B cell (primary cell): ENCODE results near the gene TADA2A. TPM values are rescaled to one million over a fixed set of nuclear protein-coding genes. Genes with fewer than 3 reads are reported as not detected.

Source experiments
- ATAC-seq: fragments of 200-7000 bp; cut with Tn5 transposase; one replicate; pipeline ENCODE4 v1.10.0; 2021; ENCODE audit warnings: low read depth, mild to moderate bottlenecking, moderate number of reproducible peaks, moderate library complexity
- CTCF ChIA-PET: fragments of 350-600 bp; sonication (Branson Sonifier 250); formaldehyde crosslinking; loops from one replicate; lab custom pipeline; 2021; ENCODE audit warnings: antibody characterized with exemption, inconsistent platforms; lab: Charles Lee
- POLR2A ChIA-PET: fragments of 350-600 bp; sonication (Branson Sonifier 250); formaldehyde crosslinking; loops from one replicate; lab custom pipeline; 2021; ENCODE audit warnings: antibody characterized with exemption; lab: Charles Lee
- DNase-seq: peaks from one replicate; pipeline ENCODE4 v3.0.0; 2013
- H2AFZ ChIP-seq: 2 replicates; pipeline ENCODE4 v1.6.1; 2012; ENCODE audit warnings: mild to moderate bottlenecking, low read depth, low read length; ENCODE audit not compliant: insufficient read depth, poor library complexity, severe bottlenecking
- H3K27ac ChIP-seq, 2 donors: 1 replicate in 1 of 2; 2 replicates in 1 of 2; pipeline ENCODE4 v1.5.1; 2012 to 2013; ENCODE audit warnings: low read length in 2 of 2, mild to moderate bottlenecking in 2 of 2, moderate library complexity in 1 of 2
- H3K27me3 ChIP-seq, 4 experiments: fragments of 200-600 bp in 1 of 4; sonication (generic) in 1 of 4; replicated peaks in 1 of 4; 1 replicate in 2 of 4; 2 replicates in 2 of 4; pipeline versions ENCODE4 v1.6.1 to v1.7.0; 2013 to 2016; ENCODE audit warnings: low read length in 3 of 4, mild to moderate bottlenecking in 2 of 4, mixed read lengths in 1 of 4, moderate library complexity in 1 of 4; ENCODE audit not compliant: insufficient read depth in 4 of 4, control insufficient read depth in 3 of 4; ENCODE audit errors: control extremely low read depth in 1 of 4
- H3K36me3 ChIP-seq, 2 experiments: replicated peaks in 1 of 2; 1 replicate in 1 of 2; 2 replicates in 1 of 2; pipeline versions ENCODE4 v1.6.1 to v1.7.1; 2013; ENCODE audit warnings: low read length in 1 of 2; ENCODE audit not compliant: insufficient read depth in 2 of 2, control insufficient read depth in 1 of 2; ENCODE audit errors: control extremely low read depth in 1 of 2, extremely low read depth in 1 of 2
- H3K4me1 ChIP-seq, 2 donors: fragments of 200-600 bp in 1 of 2; sonication (generic) in 1 of 2; 1 replicate in 1 of 2; 2 replicates in 1 of 2; pipeline versions ENCODE4 v1.5.1 to v1.6.1; 2013 to 2017; ENCODE audit warnings: low read length in 2 of 2; ENCODE audit not compliant: control insufficient read depth in 2 of 2, insufficient read depth in 2 of 2
- H3K4me2 ChIP-seq: replicated peaks from 2 replicates; pipeline ENCODE3; 2012; ENCODE audit warnings: mild to moderate bottlenecking, low read depth, low read length; ENCODE audit not compliant: poor library complexity, severe bottlenecking
- H3K4me3 ChIP-seq, 5 experiments: fragments of 200-600 bp in 1 of 5; sonication (generic) in 1 of 5; 1 replicate in 3 of 5; 2 replicates in 2 of 5; pipeline versions ENCODE4 v1.5.1 to v1.7.0; 2011 to 2016; ENCODE audit warnings: low read length in 4 of 5, mild to moderate bottlenecking in 4 of 5, low read depth in 2 of 5, control low read depth in 1 of 5, moderate library complexity in 1 of 5; ENCODE audit not compliant: insufficient read depth in 1 of 5; ENCODE audit errors: control extremely low read depth in 1 of 5, extremely low read depth in 1 of 5
- H3K79me2 ChIP-seq: fragments of 200-600 bp; sonication (generic); one replicate; pipeline ENCODE4 v1.6.0; 2016; ENCODE audit warnings: low read length; ENCODE audit not compliant: control insufficient read depth, insufficient read depth
- H3K9ac ChIP-seq: fragments of 200-600 bp; sonication (generic); 2 replicates; pipeline ENCODE4 v1.6.1; 2017; ENCODE audit warnings: mild to moderate bottlenecking, low read length, moderate library complexity
- H3K9me3 ChIP-seq, 3 donors: one replicate each; pipeline versions ENCODE4 v1.6.1 to v1.7.1; 2013; ENCODE audit warnings: low read length in 2 of 3; ENCODE audit not compliant: control insufficient read depth in 2 of 3, insufficient read depth in 1 of 3; ENCODE audit errors: control extremely low read depth in 1 of 3
- H4K20me1 ChIP-seq: 2 replicates; pipeline ENCODE4 v1.6.0; 2012; ENCODE audit warnings: mild to moderate bottlenecking, low read length; ENCODE audit not compliant: insufficient read depth, control insufficient read depth, poor library complexity, severe bottlenecking
- H3K27ac Mint-ChIP-seq: one replicate; pipeline ENCODE4 v1.8.0; 2021; ENCODE audit warnings: mixed read lengths
- H3K27me3 Mint-ChIP-seq: one replicate; pipeline ENCODE4 v1.8.0; 2021; ENCODE audit warnings: mixed read lengths
- H3K4me1 Mint-ChIP-seq: one replicate; pipeline ENCODE4 v1.8.0; 2021; ENCODE audit warnings: mixed read lengths
- H3K4me3 Mint-ChIP-seq: one replicate; pipeline ENCODE4 v1.8.0; 2021; ENCODE audit warnings: mixed read lengths
- H3K9me3 Mint-ChIP-seq: one replicate; pipeline ENCODE4 v1.8.0; 2022; ENCODE audit warnings: mixed read lengths; ENCODE audit not compliant: insufficient read depth
- EZH2 ChIP-seq: IDR thresholded peaks from 2 replicates; pipeline ENCODE4 v1.6.1; 2012; ENCODE audit warnings: borderline replicate concordance, low read depth, mild to moderate bottlenecking, moderate library complexity, low read length; ENCODE audit not compliant: insufficient read depth, poor library complexity, severe bottlenecking
- WGBS: methylation state at CpG from one replicate; pipeline ENCODE4 v1.1.5; 2013; ENCODE audit warnings: missing lambda C conversion rate; ENCODE audit not compliant: insufficient coverage; 5-methylcytosine and 5-hydroxymethylcytosine counted together
- intact Hi-C: fragments of 100-400 bp; cut with micrococcal nuclease; formaldehyde crosslinking; loops from one replicate; pipeline ENCODE4 v1.10.0; 2022
- polyA plus RNA-seq: library from polyadenylated mRNA; depleted of rRNA; stranded (reverse); fragments of >200 nt; gene quantifications from 2 replicates; pipeline ENCODE4 v1.2.3, GENCODE V29; 2012
- total RNA-seq, 2 donors: library from RNA; stranded (reverse); fragments of 120-200 nt in 1 of 2; gene quantifications; 1 replicate in 1 of 2; 2 replicates in 1 of 2; pipeline versions ENCODE4 v1.2.3 to v1.2.4, GENCODE V29; 2013 to 2022
- TF ChIP-seq, protein P1 (sequence below): fragments of 200-600 bp; IDR thresholded peaks from one replicate; pipeline ENCODE4 v1.8.0; 2022; ENCODE audit warnings: antibody characterized with exemption, mild to moderate bottlenecking

The TADA2A gene
- total and polyA plus RNA-seq, 2 donors (not counting 1 experiment from before 2014, with no cell fraction given), result 10.9 to 43.3 TPM

DNA sequence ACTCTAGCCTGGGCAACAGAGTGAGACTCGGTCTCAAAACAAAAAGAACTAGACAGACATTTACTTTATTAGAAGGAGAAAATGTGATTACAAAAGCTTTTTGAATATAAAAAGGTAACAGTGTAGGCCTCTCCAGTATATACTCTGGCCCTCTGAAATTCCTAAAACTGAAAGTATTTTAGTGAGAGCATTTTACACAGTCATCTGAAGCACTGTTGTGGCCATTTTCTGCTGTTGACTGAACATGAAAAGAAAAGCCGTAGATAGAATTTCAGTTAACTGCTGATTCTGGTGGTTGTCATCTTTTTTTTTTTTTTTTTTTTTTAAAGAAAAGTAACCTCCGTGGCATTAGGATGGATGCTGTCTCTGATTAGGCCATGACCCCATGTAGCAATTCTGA is 98.6 kb downstream of the TADA2A start:
- H3K27me3 ChIP-seq, result no peaks in the 10 kb centered on the region
- H3K4me1 Mint-ChIP-seq, result no peaks in the 10 kb centered on the region
- H3K36me3 ChIP-seq, result no peaks in the 10 kb centered on the region
- H3K27ac Mint-ChIP-seq, result no peak overlapping the region
- intact Hi-C loops, result no loop called here
- H2AFZ ChIP-seq, result no peak overlapping the region
- no peak for ATAC-seq
- H3K9me3 Mint-ChIP-seq, result no peaks in the 10 kb centered on the region
- no peaks in the 10 kb centered on the region for H3K27me3 Mint-ChIP-seq
- H3K9ac ChIP-seq, result no peak overlapping the region
- H4K20me1 ChIP-seq, result no peaks in the 10 kb centered on the region
- WGBS, result 84% methylated on average over 2 of the region's 3 CpGs
- H3K4me3 Mint-ChIP-seq, result no peak overlapping the region
- no peak overlapping the region for H3K27ac ChIP-seq
- no peaks in the 10 kb centered on the region for H3K9me3 ChIP-seq
- no peaks in the 10 kb centered on the region for H3K4me1 ChIP-seq
- no peak overlapping the region for H3K4me3 ChIP-seq
- H3K79me2 ChIP-seq, result no peaks in the 10 kb centered on the region
- DNase-seq, result no peak
- TF ChIP-seq, protein P1, sequence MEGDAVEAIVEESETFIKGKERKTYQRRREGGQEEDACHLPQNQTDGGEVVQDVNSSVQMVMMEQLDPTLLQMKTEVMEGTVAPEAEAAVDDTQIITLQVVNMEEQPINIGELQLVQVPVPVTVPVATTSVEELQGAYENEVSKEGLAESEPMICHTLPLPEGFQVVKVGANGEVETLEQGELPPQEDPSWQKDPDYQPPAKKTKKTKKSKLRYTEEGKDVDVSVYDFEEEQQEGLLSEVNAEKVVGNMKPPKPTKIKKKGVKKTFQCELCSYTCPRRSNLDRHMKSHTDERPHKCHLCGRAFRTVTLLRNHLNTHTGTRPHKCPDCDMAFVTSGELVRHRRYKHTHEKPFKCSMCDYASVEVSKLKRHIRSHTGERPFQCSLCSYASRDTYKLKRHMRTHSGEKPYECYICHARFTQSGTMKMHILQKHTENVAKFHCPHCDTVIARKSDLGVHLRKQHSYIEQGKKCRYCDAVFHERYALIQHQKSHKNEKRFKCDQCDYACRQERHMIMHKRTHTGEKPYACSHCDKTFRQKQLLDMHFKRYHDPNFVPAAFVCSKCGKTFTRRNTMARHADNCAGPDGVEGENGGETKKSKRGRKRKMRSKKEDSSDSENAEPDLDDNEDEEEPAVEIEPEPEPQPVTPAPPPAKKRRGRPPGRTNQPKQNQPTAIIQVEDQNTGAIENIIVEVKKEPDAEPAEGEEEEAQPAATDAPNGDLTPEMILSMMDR, result no peak
- TF ChIP-seq EZH2, result no peak
- no peak overlapping the region for H3K4me2 ChIP-seq
- ChIA-PET CTCF (no interaction called here), POLR2A (no interaction called here)

DNA sequence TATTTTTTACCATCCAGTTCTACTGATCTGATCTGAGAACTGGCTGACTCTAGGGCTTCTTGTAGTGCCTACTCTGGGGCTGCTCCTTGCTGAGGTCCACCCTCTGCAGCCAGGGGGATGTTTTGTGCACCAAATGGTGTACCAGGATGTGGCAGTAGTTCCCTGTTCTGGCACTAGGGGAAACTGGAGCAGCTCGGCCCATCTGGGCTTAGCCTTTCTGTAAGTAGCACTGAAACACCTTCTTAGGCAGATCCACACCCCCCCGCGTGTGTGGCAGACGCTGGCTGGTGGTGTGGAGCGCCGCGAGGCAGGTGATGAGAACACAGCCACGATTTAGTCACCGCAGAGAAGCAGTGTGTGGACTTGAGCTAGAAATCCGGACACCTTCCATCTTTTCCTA is 100.0 kb downstream of the TADA2A start:
- H3K4me2 ChIP-seq, result no peak overlapping the region
- H3K9ac ChIP-seq, result no peak overlapping the region
- CTCF ChIA-PET, result no interaction called here

More for the DNA sequence above, 100.0 kb downstream of the TADA2A start:
- no peaks in the 10 kb centered on the region for H3K79me2 ChIP-seq
- H3K27me3 ChIP-seq, result no peaks in the 10 kb centered on the region
- no peak overlapping the region for H3K4me3 Mint-ChIP-seq
- TF ChIP-seq, protein P1, result peak; percentile 27
- TF ChIP-seq EZH2, result no peak
- DNase-seq (no peak), ATAC-seq (peak; percentile 49)
- 87% methylated on average over 7 of the region's 10 CpGs for WGBS
- H3K27me3 Mint-ChIP-seq, result no peaks in the 10 kb centered on the region
- POLR2A ChIA-PET, result no interaction called here
- no peak overlapping the region for H3K4me3 ChIP-seq
- H4K20me1 ChIP-seq, result no peaks in the 10 kb centered on the region
- no peaks in the 10 kb centered on the region for H3K9me3 ChIP-seq
- H3K9me3 Mint-ChIP-seq, result no peaks in the 10 kb centered on the region
- intact Hi-C loops, result no loop called here
- H3K4me1 ChIP-seq, result no peaks in the 10 kb centered on the region
- no peaks in the 10 kb centered on the region for H3K4me1 Mint-ChIP-seq
- H3K27ac ChIP-seq, result no peak overlapping the region
- H2AFZ ChIP-seq, result no peak overlapping the region
- no peak overlapping the region for H3K27ac Mint-ChIP-seq
- H3K36me3 ChIP-seq, result no peaks in the 10 kb centered on the region
